Karpas-422 (cell line): Measurements from ENCODE around the gene KDM2A. TPM values are rescaled to one million over a fixed set of nuclear protein-coding genes. Genes with fewer than 3 reads are reported as not detected.

Experiments used
- DNase-seq: peaks from one replicate; pipeline ENCODE4 v3.0.0-alpha.2; 2015
- H2AFZ ChIP-seq: fragments of 200-600 bp; sonication (generic); 2 replicates; pipeline ENCODE4 v1.6.1; 2014; ENCODE audit warnings: antibody characterized with exemption, low read length, mixed read lengths
- H3K27ac ChIP-seq: fragments of 200-600 bp; sonication (generic); 2 replicates; pipeline ENCODE4 v1.5.1; 2014; ENCODE audit warnings: mild to moderate bottlenecking, low read length, moderate library complexity
- H3K27me3 ChIP-seq: fragments of 200-600 bp; sonication (generic); 2 replicates; pipeline ENCODE4 v1.6.1; 2014; ENCODE audit warnings: low read length, mixed read lengths
- H3K36me3 ChIP-seq: fragments of 200-600 bp; sonication (generic); 2 replicates; pipeline ENCODE4 v1.6.1; 2014; ENCODE audit warnings: low read length, mixed read lengths; ENCODE audit not compliant: insufficient read depth
- H3K4me1 ChIP-seq: fragments of 200-600 bp; sonication (generic); 2 replicates; pipeline ENCODE4 v1.6.1; 2014; ENCODE audit warnings: mild to moderate bottlenecking, low read length, mixed read lengths
- H3K4me2 ChIP-seq: fragments of 200-600 bp; sonication (generic); 2 replicates; pipeline ENCODE4 v1.6.1; 2014; ENCODE audit warnings: low read length, low read depth, mild to moderate bottlenecking; ENCODE audit not compliant: poor library complexity, severe bottlenecking
- H3K4me3 ChIP-seq: fragments of 200-600 bp; sonication (generic); 2 replicates; pipeline ENCODE4 v1.5.1; 2014; ENCODE audit warnings: mild to moderate bottlenecking, antibody characterized with exemption, low read length, mixed read lengths
- H3K79me2 ChIP-seq: fragments of 200-600 bp; sonication (generic); 2 replicates; pipeline ENCODE4 v1.6.1; 2014; ENCODE audit warnings: mild to moderate bottlenecking, low read length, mixed read lengths
- H3K9ac ChIP-seq: fragments of 200-600 bp; sonication (generic); 2 replicates; pipeline ENCODE4 v1.6.0; 2014; ENCODE audit warnings: low read length
- H3K9me2 ChIP-seq: fragments of 200-600 bp; sonication (generic), shearing (Covaris generic); replicated peaks from 2 replicates; pipeline ENCODE4 v1.6.0; 2014; ENCODE audit warnings: mild to moderate bottlenecking, low read length, moderate library complexity; ENCODE audit not compliant: insufficient read depth
- H3K9me3 ChIP-seq: fragments of 300-700, 200-600 bp; sonication (generic); 2 replicates; pipeline ENCODE4 v1.6.1; 2014; ENCODE audit warnings: low read length, mixed read lengths
- H4K20me1 ChIP-seq: fragments of 200-600 bp; sonication (generic); 2 replicates; pipeline ENCODE4 v1.6.1; 2014; ENCODE audit warnings: mild to moderate bottlenecking, antibody characterized with exemption, low read length, low read depth; ENCODE audit not compliant: insufficient read depth
- total RNA-seq: library from RNA; depleted of rRNA; stranded (reverse); fragments of >200 nt; shearing (Covaris generic); gene quantifications from 2 replicates; pipeline ENCODE4 v1.2.3, GENCODE V29; 2014; ENCODE audit warnings: low replicate concordance; rRNA removed

The KDM2A gene
- total RNA-seq, 1 experiment from 2014 or later, result 55.8 TPM

DNA sequence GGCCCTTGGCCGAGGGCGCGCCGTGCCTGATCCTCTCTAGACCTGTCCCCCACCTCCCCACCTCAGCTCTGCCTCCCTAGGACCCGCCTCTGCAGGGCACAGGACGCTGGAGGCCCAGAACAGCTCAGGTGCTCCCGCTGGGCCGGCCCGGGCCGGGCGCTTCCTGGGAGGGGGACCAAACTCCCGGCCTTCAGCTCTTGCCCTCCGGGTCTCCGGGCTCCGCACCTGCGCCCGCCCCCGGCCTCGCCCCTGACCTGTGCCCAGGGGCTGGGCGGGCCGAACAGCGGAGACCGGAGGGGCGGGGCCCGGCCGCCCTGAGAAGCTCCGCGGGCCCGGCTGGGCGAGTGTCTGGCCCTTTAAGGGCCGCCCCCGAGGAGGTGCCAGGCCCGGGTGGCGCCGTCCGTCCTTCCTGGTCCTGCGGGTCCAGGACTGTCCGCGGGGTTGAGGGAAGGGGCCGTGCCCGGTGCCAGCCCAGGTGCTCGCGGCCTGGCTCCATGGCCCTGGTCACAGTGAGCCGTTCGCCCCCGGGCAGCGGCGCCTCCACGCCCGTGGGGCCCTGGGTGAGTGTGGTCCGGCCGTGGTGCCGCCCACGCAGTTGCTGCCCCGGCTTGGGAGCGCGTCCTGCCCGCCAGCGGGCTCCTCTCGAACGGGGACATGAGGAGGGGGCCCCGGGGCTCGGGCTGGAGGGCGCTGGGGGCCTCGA lies 184.2 kb downstream of the KDM2A start, which contains the start of gene SSH3:
Gene SSH3, plus strand, starts transcription at position 399 of the 703 bp plus-strand sequence. Its CDS starts 96 bp downstream, at position 495.
- Histone ChIP-seq H3K9me2 (no peaks in the 10 kb centered on the region), H3K4me3 (no peak within 1 kb of the TSS), H3K27me3 (no peaks in the 10 kb centered on the region), H3K9ac (no peak within 1 kb of the TSS), H2AFZ (no peak within 1 kb of the TSS), H3K79me2 (no peaks in the 10 kb centered on the region), H3K36me3 (peaks cover 15% of the 10 kb centered on the region; the same call in 1 of the 2 replicates), H3K27ac (no peak within 1 kb of the TSS), H3K4me1 (no peaks in the 10 kb centered on the region), H4K20me1 (no peaks in the 10 kb centered on the region), H3K9me3 (no peaks in the 10 kb centered on the region), H3K4me2 (no peak within 1 kb of the TSS)
- no peak for DNase-seq

DNA sequence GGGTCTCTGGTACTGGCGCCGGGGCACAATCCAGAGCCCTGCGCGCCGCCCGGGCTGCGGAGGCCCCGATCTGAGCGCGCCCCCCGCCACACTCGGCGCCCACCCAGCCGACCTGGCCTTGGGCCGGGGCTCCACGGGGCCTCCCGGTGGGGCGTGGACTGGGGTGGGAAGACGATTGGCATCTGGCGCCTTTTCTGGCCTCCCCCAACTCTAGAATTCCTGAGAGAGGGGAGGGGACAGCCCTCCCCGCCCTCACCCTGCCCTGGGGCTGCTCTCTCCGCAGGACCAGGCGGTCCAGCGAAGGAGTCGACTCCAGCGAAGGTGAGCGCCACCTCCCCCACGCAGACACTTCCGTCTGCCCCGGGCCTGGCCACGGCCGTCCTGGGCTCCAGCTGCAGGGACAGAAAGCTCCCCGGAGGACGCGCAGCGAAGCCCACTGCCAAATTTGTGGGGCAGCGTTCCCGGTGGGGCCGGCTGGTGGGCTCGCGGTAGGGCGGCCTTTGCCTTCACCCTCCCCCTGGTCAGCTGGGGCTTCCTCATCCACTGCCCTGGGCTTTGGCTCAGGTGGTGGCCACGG lies 184.9 kb downstream of the KDM2A start:
- Histone ChIP-seq H4K20me1 (no peaks in the 10 kb centered on the region), H3K9me2 (no peaks in the 10 kb centered on the region), H3K9ac (no peak overlapping the region), H3K9me3 (no peaks in the 10 kb centered on the region), H3K36me3 (peaks cover 9% of the 10 kb centered on the region; the same call in 1 of the 2 replicates), H3K4me3 (no peak overlapping the region), H3K27me3 (no peaks in the 10 kb centered on the region), H3K27ac (no peak overlapping the region), H3K79me2 (no peaks in the 10 kb centered on the region), H3K4me1 (no peaks in the 10 kb centered on the region), H3K4me2 (no peak overlapping the region), H2AFZ (no peak overlapping the region)
- DNase-seq, result no peak

DNA sequence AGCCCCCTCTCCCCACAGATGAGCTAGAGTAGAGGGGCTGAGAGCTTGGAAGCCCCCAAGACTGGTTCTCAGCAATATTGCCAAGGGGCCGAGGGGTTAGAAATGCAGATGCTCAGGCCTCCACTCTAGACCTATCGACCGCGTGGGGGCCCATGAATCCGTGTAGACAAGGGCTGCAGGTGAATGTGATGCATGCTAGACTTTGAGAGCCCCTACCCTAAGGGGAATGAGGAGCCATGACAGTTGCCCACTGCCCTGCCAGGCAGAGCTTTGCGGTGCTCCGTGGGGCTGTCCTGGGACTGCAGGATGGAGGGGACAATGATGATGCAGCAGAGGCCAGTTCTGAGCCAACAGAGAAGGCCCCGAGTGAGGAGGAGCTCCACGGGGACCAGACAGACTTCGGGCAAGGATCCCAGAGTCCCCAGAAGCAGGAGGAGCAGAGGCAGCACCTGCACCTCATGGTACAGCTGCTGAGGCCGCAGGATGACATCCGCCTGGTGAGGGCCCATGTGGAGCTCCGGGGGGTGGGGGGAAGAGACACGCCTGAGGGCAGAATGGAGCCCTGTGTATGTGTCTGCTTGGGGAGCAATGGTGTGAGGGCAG lies 185.5 kb downstream of the KDM2A start:
- H3K4me3 ChIP-seq, result no peak overlapping the region

DNA sequence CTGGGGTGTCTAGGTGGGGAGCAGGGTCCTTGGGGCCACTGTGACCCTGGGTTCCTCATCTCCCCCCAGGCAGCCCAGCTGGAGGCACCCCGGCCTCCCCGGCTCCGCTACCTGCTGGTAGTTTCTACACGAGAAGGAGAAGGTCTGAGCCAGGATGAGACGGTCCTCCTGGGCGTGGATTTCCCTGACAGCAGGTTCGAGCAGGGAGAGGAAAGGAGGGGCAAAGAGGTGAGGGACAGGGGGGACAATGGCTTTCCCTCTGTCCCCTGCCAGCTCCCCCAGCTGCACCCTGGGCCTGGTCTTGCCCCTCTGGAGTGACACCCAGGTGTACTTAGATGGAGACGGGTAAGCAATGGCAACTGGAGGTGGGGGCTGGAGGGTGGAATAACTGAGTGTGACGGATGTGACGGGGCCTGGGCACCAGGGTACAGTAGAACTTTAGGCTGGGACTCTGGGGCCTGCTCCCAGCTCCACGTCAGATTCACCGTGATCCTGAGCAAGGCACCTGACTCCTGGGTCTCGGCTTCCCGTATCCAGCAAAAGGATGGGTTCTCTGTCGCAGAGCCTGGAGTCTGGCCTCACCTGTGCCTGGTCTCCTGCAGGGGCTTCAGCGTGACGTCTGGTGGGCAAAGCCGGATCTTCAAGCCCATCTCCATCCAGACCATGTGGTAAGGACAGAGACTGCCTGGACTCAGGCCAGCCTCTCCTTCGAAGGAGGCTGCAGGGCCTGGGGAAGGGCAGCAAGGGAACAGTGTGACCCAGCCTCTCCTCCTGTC lies 187.9 kb downstream of the KDM2A start:
- H3K27me3 ChIP-seq, result no peaks in the 10 kb centered on the region
- no peaks in the 10 kb centered on the region for H3K4me1 ChIP-seq
- H3K79me2 ChIP-seq, result no peaks in the 10 kb centered on the region
- no peak overlapping the region for H2AFZ ChIP-seq
- H3K4me2 ChIP-seq, result no peak overlapping the region
- H3K27ac ChIP-seq, result no peak overlapping the region
- no peaks in the 10 kb centered on the region for H3K36me3 ChIP-seq
- DNase-seq, result no peak
- no peaks in the 10 kb centered on the region for H4K20me1 ChIP-seq
- no peaks in the 10 kb centered on the region for H3K9me3 ChIP-seq
- H3K9ac ChIP-seq, result no peak overlapping the region
- no peak overlapping the region for H3K4me3 ChIP-seq
- no peaks in the 10 kb centered on the region for H3K9me2 ChIP-seq

More for the DNA sequence above, 185.5 kb downstream of the KDM2A start:
- no peak for DNase-seq
- Histone ChIP-seq H3K27me3 (no peaks in the 10 kb centered on the region), H3K4me1 (no peaks in the 10 kb centered on the region), H3K27ac (no peak overlapping the region), H4K20me1 (no peaks in the 10 kb centered on the region), H3K9me2 (no peaks in the 10 kb centered on the region), H2AFZ (no peak overlapping the region), H3K4me2 (no peak overlapping the region), H3K9me3 (no peaks in the 10 kb centered on the region), H3K9ac (no peak overlapping the region), H3K79me2 (no peaks in the 10 kb centered on the region), H3K36me3 (0 out of 2 replicates have a peak, but pooled peaks cover 7% of the 10 kb centered on the region)

DNA sequence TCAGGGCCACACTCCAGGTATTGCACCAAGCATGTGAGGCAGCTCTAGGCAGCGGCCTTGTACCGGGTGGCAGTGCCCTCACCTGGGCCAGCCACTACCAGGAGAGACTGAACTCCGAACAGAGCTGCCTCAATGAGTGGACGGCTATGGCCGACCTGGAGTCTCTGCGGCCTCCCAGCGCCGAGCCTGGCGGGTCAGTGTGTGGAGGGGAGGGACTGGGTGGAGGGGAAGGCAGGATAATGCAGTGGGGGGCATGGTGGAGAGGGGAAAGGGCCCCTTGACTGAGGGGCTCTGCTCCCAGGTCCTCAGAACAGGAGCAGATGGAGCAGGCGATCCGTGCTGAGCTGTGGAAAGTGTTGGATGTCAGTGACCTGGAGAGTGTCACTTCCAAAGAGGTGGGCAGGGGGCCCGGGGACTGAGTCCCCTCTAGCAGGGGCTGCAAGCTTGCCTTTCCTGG lies 188.5 kb downstream of the KDM2A start:
- no peak for DNase-seq
- Histone ChIP-seq H3K9me3 (no peaks in the 10 kb centered on the region), H3K79me2 (no peaks in the 10 kb centered on the region), H2AFZ (no peak overlapping the region), H3K27ac (no peak overlapping the region), H3K36me3 (no peaks in the 10 kb centered on the region), H4K20me1 (no peaks in the 10 kb centered on the region), H3K27me3 (no peaks in the 10 kb centered on the region), H3K9me2 (no peaks in the 10 kb centered on the region), H3K4me1 (no peaks in the 10 kb centered on the region), H3K9ac (no peak overlapping the region), H3K4me2 (no peak overlapping the region), H3K4me3 (no peak overlapping the region)

Other genes with a start within 250 kb of the KDM2A start
- gene PC, start 160.9 kb upstream of the KDM2A start, total RNA-seq, result 0.14 TPM in 1 of 2 replicates, not detected in the other
- gene C11orf86, start 144.0 kb upstream of the KDM2A start, total RNA-seq, result not detected in 2 replicates
- 0.22 TPM in 1 of 2 replicates, not detected in the other for gene SYT12, start 96.1 kb upstream of the KDM2A start, total RNA-seq
- gene RHOD, start 62.4 kb upstream of the KDM2A start, total RNA-seq, result not detected in 2 replicates
- gene GRK2, start 147.2 kb downstream of the KDM2A start, total RNA-seq, result 94.7 and 190 TPM in 2 replicates
- gene ANKRD13D, start 170.0 kb downstream of the KDM2A start, total RNA-seq, result 31.3 and 91.8 TPM in 2 replicates
- gene SSH3, start 184.3 kb downstream of the KDM2A start, total RNA-seq, result 0.61 and 0.82 TPM in 2 replicates
- 362 and 684 TPM in 2 replicates for gene POLD4, start 234.3 kb downstream of the KDM2A start, total RNA-seq